ENCODE measurements around the gene ACBD6. TPM values are rescaled to one million over a fixed set of nuclear protein-coding genes. Genes with fewer than 3 reads are reported as not detected.

The ACBD6 gene
- total and polyA plus RNA-seq, 4 experiments from 2014 or later = 31.7 to 64.2 (median 44.9) TPM

- no peaks in the 10 kb centered on the region for H3K36me3 ChIP-seq (ENCODE audit: insufficient read depth, low read length)
- DNase-seq = no peak
- Mint-ChIP-seq H3K27ac (no peak overlapping the region), H3K4me1 (peaks cover 2 to 10% (median 6%) of the 10 kb centered on the region in 4 donors), H3K36me3 (peaks cover 7 to 12% of the 10 kb centered on the region in 2 donors), H3K9me3 (peaks cover 0 to 2% (median under 1%) of the 10 kb centered on the region in 8 donors), H3K27me3 (no peaks in the 10 kb centered on the region), H3K4me3 (no peak overlapping the region)
- H3K27me3 ChIP-seq (ENCODE audit: insufficient read depth, low read length) = no peaks in the 10 kb centered on the region
- H3K9me3 ChIP-seq (ENCODE audit: control insufficient read depth in 1 of 2, low read length in 2 of 2) = no peaks in the 10 kb centered on the region
- H3K4me3 ChIP-seq (ENCODE audit: low read length in 2 of 2) = no peak overlapping the region
- ChIA-PET POLR2A (ENCODE audit: partially characterized antibody) (no interaction called here), CTCF (ENCODE audit: partially characterized antibody) (interaction anchor here (0.7 kb wide), 1 partner anchor 15 kb away, joined by 4 read pairs; no protein-coding TSS in a partner anchor)
- intact Hi-C loops (cut with micrococcal nuclease) = no loop called here
- no peaks in the 10 kb centered on the region for H3K4me1 ChIP-seq (ENCODE audit: insufficient read depth, low read length)
- no peak overlapping the region for H3K27ac ChIP-seq (ENCODE audit: low read depth, low read length)
These were observed 201.1 kb downstream of the ACBD6 start for GRCh38 chr1:180301135-180301742.

DNA sequence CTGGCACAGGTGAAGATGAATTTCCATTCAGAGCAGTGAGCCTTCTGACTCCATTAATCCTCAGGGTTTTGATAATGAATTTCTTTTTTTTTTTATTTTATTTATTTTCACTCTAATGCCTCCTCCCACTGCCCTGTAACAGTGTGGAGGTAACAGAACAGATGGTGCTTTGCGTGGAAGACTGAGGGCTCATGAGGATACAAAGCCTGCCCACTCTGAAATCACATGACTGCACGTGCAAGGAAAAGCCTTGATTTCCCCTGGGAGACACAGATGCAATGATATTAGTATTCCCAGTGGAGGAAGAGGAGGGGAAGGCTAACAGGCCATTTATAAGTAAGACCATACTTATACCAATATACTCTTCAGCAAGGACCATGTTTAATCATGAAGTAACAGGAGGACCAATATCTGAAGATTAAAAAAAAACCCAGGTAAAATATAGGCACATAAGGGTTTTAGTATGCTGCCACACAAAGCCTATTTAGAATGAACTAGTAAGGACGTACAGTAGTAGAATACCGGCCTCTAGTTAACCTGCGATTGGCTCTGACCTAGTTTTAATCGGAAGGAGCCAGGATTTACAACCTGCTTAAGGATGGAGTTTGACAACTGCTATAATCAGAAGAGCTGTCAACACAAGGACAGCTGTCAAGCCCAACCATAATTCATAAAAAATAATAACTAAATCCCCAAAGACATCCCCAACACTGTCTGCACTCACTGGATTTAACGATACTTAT lies 202.7 kb downstream of the ACBD6 start:
- ChIA-PET POLR2A (ENCODE audit: partially characterized antibody) (no interaction called here), CTCF (ENCODE audit: partially characterized antibody) (no interaction called here)
- H3K9me3 ChIP-seq (ENCODE audit: control insufficient read depth in 1 of 2, low read length in 2 of 2) = no peaks in the 10 kb centered on the region
- intact Hi-C loops (cut with micrococcal nuclease) = no loop called here
- DNase-seq = no peak
- no peak overlapping the region for H3K27ac Mint-ChIP-seq
- no peaks in the 10 kb centered on the region for H3K27me3 Mint-ChIP-seq
- H3K4me3 ChIP-seq (ENCODE audit: low read length in 2 of 2) = no peak overlapping the region
- H3K36me3 Mint-ChIP-seq = peaks cover 8 to 18% of the 10 kb centered on the region in 2 donors
- no peaks in the 10 kb centered on the region for H3K9me3 Mint-ChIP-seq
- no peak overlapping the region for H3K27ac ChIP-seq (ENCODE audit: low read depth, low read length)
- H3K27me3 ChIP-seq (ENCODE audit: insufficient read depth, low read length) = no peaks in the 10 kb centered on the region
- H3K36me3 ChIP-seq (ENCODE audit: insufficient read depth, low read length) = no peaks in the 10 kb centered on the region
- H3K4me3 Mint-ChIP-seq = no peak overlapping the region
- H3K4me1 ChIP-seq (ENCODE audit: insufficient read depth, low read length) = no peaks in the 10 kb centered on the region
- H3K4me1 Mint-ChIP-seq = peaks cover 6 to 17% (median 8%) of the 10 kb centered on the region in 4 donors

DNA sequence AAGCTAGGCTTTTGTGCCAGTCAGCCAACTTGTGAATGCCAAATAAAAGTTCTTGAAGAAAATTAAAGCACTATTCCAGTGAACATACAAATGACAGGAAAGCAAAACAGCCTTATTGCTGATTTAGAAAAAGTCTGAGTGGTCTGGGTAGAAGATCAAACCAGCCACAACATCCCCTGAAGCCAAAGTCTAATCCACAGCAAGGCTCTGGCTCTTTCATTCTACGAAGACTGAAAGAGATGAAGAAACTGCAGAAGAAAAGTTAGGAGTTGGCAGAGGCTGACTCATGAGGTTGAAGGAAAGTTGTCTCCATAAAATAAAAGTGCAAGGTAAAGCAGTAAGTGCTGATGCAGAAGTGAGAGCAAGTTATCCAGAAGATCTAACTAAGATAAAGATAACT lies 206.4 kb downstream of the ACBD6 start:
- POLR2A ChIA-PET (ENCODE audit: partially characterized antibody) = no interaction called here
- no peaks in the 10 kb centered on the region for H3K27me3 ChIP-seq (ENCODE audit: insufficient read depth, low read length)
- H3K27ac Mint-ChIP-seq = peak overlapping the region in 1 of 7 donors; percentile 55
- no peaks in the 10 kb centered on the region for H3K9me3 ChIP-seq (ENCODE audit: control insufficient read depth in 1 of 2, low read length in 2 of 2)
- no peaks in the 10 kb centered on the region for H3K4me1 ChIP-seq (ENCODE audit: insufficient read depth, low read length)
- no peaks in the 10 kb centered on the region for H3K27me3 Mint-ChIP-seq
- peaks cover 0 to 5% (median 0%) of the 10 kb centered on the region in 8 donors for H3K9me3 Mint-ChIP-seq
- CTCF ChIA-PET (ENCODE audit: partially characterized antibody) = no interaction called here
- peaks cover 7 to 18% (median 10%) of the 10 kb centered on the region in 4 donors for H3K4me1 Mint-ChIP-seq
- H3K36me3 ChIP-seq (ENCODE audit: insufficient read depth, low read length) = no peaks in the 10 kb centered on the region
- H3K27ac ChIP-seq (ENCODE audit: low read depth, low read length) = no peak overlapping the region
- DNase-seq = no peak
- H3K4me3 Mint-ChIP-seq = no peak overlapping the region
- no peak overlapping the region for H3K4me3 ChIP-seq (ENCODE audit: low read length in 2 of 2)
- intact Hi-C loops (cut with micrococcal nuclease) = no loop called here
- peaks cover 6 to 26% of the 10 kb centered on the region in 2 donors for H3K36me3 Mint-ChIP-seq

DNA sequence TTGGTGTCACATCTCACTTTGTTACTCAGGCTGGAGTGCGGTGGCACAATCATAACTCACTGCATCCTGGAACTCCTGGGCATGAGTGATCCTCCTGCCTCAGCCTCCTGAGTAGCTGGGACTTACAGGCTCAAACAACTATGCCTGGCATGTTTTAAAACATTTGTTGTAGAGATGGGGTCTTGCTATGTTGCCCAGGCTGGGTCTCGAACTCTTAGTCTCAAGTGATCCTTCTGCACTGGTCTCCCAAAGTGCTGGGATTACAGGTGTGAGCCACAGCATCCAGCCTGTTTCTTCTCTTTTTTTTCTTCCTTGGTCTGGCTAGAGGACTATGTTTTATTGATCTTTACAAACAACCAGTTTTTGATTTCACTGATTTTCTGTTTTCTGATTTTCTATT lies 207.7 kb downstream of the ACBD6 start:
- intact Hi-C loops (cut with micrococcal nuclease) = no loop called here
- H3K27ac ChIP-seq (ENCODE audit: low read depth, low read length) = no peak overlapping the region
- POLR2A ChIA-PET (ENCODE audit: partially characterized antibody) = no interaction called here
- H3K4me3 Mint-ChIP-seq = no peak overlapping the region
- peaks cover 18 to 28% (median 21%) of the 10 kb centered on the region in 4 donors for H3K4me1 Mint-ChIP-seq
- DNase-seq = no peak
- CTCF ChIA-PET (ENCODE audit: partially characterized antibody) = no interaction called here
- peaks cover 0 to 5% (median 0%) of the 10 kb centered on the region in 8 donors for H3K9me3 Mint-ChIP-seq
- no peaks in the 10 kb centered on the region for H3K27me3 ChIP-seq (ENCODE audit: insufficient read depth, low read length)
- H3K36me3 Mint-ChIP-seq = peaks cover 6 to 26% of the 10 kb centered on the region in 2 donors
- peak overlapping the region in 1 of 7 donors; percentile 79 for H3K27ac Mint-ChIP-seq
- H3K4me3 ChIP-seq (ENCODE audit: low read length in 2 of 2) = no peak overlapping the region
- no peaks in the 10 kb centered on the region for H3K9me3 ChIP-seq (ENCODE audit: control insufficient read depth in 1 of 2, low read length in 2 of 2)
- peaks cover 10% of the 10 kb centered on the region for H3K4me1 ChIP-seq (ENCODE audit: insufficient read depth, low read length)
- H3K27me3 Mint-ChIP-seq = no peaks in the 10 kb centered on the region
- no peaks in the 10 kb centered on the region for H3K36me3 ChIP-seq (ENCODE audit: insufficient read depth, low read length)

GRCh38 chr1:180291004-180291403 lies 211.4 kb downstream of the ACBD6 start:
- Mint-ChIP-seq H3K4me1 (peaks cover 20 to 30% (median 25%) of the 10 kb centered on the region in 4 donors), H3K27me3 (no peaks in the 10 kb centered on the region), H3K27ac (no peak overlapping the region), H3K9me3 (peaks cover 0 to 5% (median 0%) of the 10 kb centered on the region in 8 donors), H3K4me3 (peak overlapping the region in 1 of 8 donors; percentile 4), H3K36me3 (peaks cover 21 to 30% of the 10 kb centered on the region in 2 donors)
- no peaks in the 10 kb centered on the region for H3K27me3 ChIP-seq (ENCODE audit: insufficient read depth, low read length)
- H3K36me3 ChIP-seq (ENCODE audit: insufficient read depth, low read length) = no peaks in the 10 kb centered on the region
- no peak for DNase-seq
- peaks cover 19% of the 10 kb centered on the region for H3K4me1 ChIP-seq (ENCODE audit: insufficient read depth, low read length)
- CTCF ChIA-PET (ENCODE audit: partially characterized antibody) = no interaction called here
- intact Hi-C loops (cut with micrococcal nuclease) = no loop called here
- H3K27ac ChIP-seq (ENCODE audit: low read depth, low read length) = no peak overlapping the region
- H3K4me3 ChIP-seq (ENCODE audit: low read length in 2 of 2) = no peak overlapping the region
- H3K9me3 ChIP-seq (ENCODE audit: control insufficient read depth in 1 of 2, low read length in 2 of 2) = no peaks in the 10 kb centered on the region
- POLR2A ChIA-PET (ENCODE audit: partially characterized antibody) = no interaction called here

GRCh38 chr1:180290265-180291001 lies 211.9 kb downstream of the ACBD6 start:
- Histone ChIP-seq H3K36me3 (ENCODE audit: insufficient read depth, low read length) (no peaks in the 10 kb centered on the region), H3K27me3 (ENCODE audit: insufficient read depth, low read length) (no peaks in the 10 kb centered on the region), H3K9me3 (ENCODE audit: control insufficient read depth in 1 of 2, low read length in 2 of 2) (no peaks in the 10 kb centered on the region), H3K4me3 (ENCODE audit: low read length in 2 of 2) (no peak overlapping the region), H3K4me1 (ENCODE audit: insufficient read depth, low read length) (peaks cover 19% of the 10 kb centered on the region), H3K27ac (ENCODE audit: low read depth, low read length) (no peak overlapping the region)
- intact Hi-C loops (cut with micrococcal nuclease) = no loop called here
- H3K36me3 Mint-ChIP-seq = peaks cover 22 to 28% of the 10 kb centered on the region in 2 donors
- H3K27ac Mint-ChIP-seq = peak overlapping the region in 3 of 7 donors; percentile 2 to 60 (median 26)
- H3K9me3 Mint-ChIP-seq = peaks cover 0 to 5% (median 0%) of the 10 kb centered on the region in 8 donors
- CTCF ChIA-PET (ENCODE audit: partially characterized antibody) = no interaction called here
- no peaks in the 10 kb centered on the region for H3K27me3 Mint-ChIP-seq
- POLR2A ChIA-PET (ENCODE audit: partially characterized antibody) = no interaction called here
- DNase-seq = no peak
- peak overlapping the region in 1 of 8 donors; percentile 2 for H3K4me3 Mint-ChIP-seq
- H3K4me1 Mint-ChIP-seq = peaks cover 18 to 29% (median 23%) of the 10 kb centered on the region in 4 donors

DNA sequence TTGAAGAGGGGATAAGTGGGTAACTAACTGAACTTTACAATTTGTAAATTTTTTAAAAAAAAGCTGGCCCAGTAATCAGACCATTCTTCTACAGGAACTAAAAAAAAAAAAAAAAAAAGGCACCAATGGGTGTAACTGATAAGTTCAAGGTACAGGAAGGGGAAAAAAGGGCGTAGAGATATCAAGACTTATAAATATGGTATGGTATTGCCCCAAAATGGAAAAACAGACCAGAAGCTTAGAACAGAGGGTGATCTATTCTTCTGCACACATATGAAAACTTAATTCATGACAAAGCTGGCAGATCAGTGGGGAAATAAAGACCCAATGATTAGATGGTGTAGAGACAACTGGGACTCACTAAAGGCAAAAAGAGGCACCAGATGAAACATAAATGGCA lies 213.4 kb downstream of the ACBD6 start:
- intact Hi-C loops (cut with micrococcal nuclease) = no loop called here
- Mint-ChIP-seq H3K9me3 (peaks cover 0 to 5% (median 0%) of the 10 kb centered on the region in 8 donors), H3K27ac (peak overlapping the region in 2 of 7 donors; percentile 1 to 59), H3K4me1 (peaks cover 18 to 29% (median 23%) of the 10 kb centered on the region in 4 donors), H3K27me3 (no peaks in the 10 kb centered on the region), H3K4me3 (no peak overlapping the region), H3K36me3 (peaks cover 30 to 34% of the 10 kb centered on the region in 2 donors)
- Histone ChIP-seq H3K4me3 (ENCODE audit: low read length in 2 of 2) (no peak overlapping the region), H3K27me3 (ENCODE audit: insufficient read depth, low read length) (no peaks in the 10 kb centered on the region), H3K27ac (ENCODE audit: low read depth, low read length) (no peak overlapping the region), H3K36me3 (ENCODE audit: insufficient read depth, low read length) (no peaks in the 10 kb centered on the region), H3K9me3 (ENCODE audit: control insufficient read depth in 1 of 2, low read length in 2 of 2) (no peaks in the 10 kb centered on the region), H3K4me1 (ENCODE audit: insufficient read depth, low read length) (peaks cover 19% of the 10 kb centered on the region)
- ChIA-PET CTCF (ENCODE audit: partially characterized antibody) (no interaction called here), POLR2A (ENCODE audit: partially characterized antibody) (no interaction called here)
- DNase-seq = no peak

All from CD4-positive, alpha-beta memory T cell (primary cell).